Middle frontal gyrus (tissue), 1 donor: ENCODE data around the gene VNN1.
A peak's percentile ranks its signal among the peaks of the same experiment; 100 is the strongest.
"Not testable (repeated sequence)": the region's sequence is repeated elsewhere in the genome, so short reads cannot be mapped to it uniquely, and the experiment has no call there.

Experiments used
- DNase-seq: peaks from one replicate; pipeline ENCODE4 v3.0.0-alpha.2; 2015; ENCODE audit warnings: low spot score; ENCODE audit errors: extremely low spot score

The VNN1 gene

DNA sequence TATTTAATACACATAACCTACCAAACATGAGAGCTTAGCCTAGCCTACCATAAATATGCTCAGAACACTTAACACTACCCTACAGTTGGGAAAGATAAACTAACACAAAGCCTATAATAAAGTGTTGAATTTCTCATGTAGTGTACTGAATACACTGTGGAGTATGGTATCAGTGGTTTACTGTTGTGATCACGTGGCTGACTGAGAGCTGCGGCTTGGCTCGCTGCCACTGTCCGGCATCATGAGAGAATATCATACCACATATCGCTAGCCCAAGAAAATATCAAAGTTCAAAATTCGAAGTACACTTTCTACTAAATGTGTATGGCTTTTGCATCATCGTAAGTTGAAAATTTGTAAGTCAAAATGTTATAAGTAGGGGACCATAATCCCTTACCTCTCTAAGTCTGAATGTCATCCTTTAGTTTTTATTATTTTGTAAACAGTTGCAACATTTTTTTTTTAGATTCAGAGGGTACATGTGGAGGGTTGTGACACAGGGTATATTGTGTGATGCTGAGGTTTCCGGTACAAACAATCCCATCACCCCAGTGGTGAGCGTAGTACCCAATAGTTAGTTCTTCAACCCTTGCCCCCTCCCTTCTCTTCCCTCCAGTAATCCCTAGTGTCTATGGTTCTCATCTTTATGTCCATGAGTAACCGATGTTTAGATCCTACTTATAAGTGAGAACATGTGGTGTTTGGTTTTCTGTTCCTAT is 40.3 kb downstream of the VNN1 start:
- no peak for DNase-seq

DNA sequence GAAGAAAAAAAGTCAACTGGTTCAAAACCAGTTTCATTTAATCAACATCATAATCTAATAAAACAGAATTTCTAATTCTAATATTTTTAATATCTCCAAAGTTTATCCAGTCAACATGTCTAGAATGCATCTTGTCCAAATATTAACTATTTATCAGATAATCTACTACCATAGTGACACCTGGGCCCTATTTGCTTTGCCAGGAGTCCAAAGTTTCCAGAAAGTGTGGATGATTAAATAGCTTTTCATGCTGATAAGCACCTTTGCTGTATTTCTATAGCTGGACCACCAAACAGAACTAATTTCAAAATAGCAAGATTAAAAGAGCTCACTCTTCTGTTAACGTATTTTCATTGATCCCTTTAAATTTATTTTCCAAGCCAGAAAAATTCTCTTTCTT is 42.6 kb downstream of the VNN1 start:
- DNase-seq: no peak

- DNase-seq: peak; percentile 20
Observed at GRCh38 chr6:132669690-132670291, 44.1 kb downstream of the VNN1 start.

- DNase-seq: no peak
Observed at GRCh38 chr6:132666118-132666517, 47.7 kb downstream of the VNN1 start.

GRCh38 chr6:132664309-132665034 is 49.4 kb downstream of the VNN1 start:
- DNase-seq: no peak

DNA sequence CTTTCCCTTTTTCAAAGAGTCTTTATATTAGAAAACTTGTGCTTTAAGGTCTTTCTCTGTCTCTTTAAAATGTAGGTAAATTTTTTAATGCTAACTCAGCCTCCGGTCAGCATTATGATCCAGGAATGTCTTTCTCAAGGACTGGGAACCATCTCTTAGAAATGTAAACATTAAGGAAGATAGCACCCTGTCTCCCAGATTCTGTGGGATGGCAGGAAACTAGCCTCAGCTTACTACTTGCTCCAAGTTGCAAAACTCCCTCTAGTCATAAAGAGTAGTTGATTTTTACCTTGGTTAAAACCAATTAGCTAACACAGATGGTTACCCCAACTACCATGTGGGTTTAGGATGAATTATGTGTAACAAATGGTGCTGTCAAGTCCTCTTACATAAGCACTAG is 50.2 kb downstream of the VNN1 start:
- no peak for DNase-seq

- no peak for DNase-seq
Observed at GRCh38 chr6:132661906-132662305, 51.9 kb downstream of the VNN1 start.

DNA sequence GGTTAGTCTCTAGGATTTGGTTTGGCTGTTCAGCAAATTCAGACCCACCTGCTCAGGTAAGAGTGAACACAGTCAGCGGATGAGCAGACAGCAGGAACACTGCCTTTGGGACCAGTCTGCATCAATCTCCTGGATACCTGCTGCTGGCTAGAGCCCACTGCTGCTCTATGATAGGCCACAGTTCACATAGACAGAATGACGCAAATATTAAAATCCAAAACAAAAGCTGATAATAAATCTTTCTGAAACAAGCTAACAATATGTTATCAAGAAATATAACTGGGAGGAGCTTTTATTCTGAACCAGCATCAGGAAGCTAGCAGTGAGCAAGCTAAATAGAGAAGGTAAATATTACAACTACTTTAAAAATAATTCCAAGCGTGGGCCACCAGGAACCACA is 54.8 kb downstream of the VNN1 start, which contains the start of gene TAAR1:
Gene TAAR1, minus strand, starts transcription at position 101 of the 400 bp plus-strand sequence. CDS start 13,179 bp downstream, outside the sequence.
- DNase-seq: no peak

DNA sequence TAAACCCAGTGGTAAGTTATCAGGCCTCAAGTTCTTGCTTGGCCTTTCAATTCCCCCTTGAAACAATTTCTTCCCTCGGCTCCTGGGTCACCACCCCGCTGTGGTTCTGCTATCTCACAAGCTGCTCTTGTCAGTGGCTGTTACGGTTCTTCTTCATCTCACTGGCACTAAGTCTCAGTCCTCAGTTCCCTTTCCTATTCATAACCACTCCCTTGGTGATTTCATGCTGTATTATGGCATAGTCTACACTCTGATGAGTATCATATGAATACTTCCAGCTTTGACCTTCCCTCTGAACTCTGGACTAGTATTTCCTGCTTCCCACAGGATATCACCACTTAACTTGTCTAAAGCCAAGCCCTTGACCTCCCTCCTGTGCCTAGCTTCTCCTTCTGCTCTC is 62.8 kb downstream of the VNN1 start:
- DNase-seq: no peak

GRCh38 chr6:132650429-132650828 is 63.4 kb downstream of the VNN1 start:
- no peak for DNase-seq

DNA sequence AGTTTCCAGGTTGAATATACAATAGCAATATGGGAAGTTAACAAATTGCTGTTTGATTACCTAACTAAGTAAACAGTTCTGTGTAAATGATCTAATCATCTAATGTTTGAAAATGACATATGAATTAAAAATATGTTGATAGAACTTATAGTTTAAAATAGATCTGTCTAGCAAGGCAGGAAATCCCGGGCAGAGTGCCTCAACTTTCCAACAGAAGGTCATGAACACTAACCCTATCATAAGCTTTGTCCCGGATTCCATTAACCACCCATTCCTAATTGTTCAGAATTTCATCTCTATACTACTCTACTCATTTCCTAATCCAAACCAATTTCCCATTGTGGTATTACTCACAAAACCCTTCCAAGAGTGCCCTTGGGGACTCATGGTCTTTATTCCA is 65.0 kb downstream of the VNN1 start:
- DNase-seq: no peak

DNA sequence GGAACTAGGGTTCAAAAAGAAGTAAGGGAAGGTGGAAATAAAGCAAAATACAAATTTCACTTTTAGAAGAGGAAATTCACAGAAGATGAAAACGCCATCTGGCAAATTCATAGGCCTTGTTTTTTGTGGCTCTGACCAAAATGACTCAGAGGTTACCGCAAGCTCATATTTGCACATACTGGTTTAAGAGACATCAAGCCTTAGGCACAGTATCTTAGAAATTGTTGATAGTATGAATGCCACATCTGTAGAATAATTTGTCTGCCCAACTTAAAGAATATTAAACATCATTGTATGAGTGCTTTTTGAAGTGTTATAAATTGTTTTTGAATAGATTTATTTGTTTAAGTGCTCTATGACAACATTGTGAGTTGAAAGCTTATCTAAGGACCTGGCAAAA is 65.5 kb downstream of the VNN1 start:
- no peak for DNase-seq

GRCh38 chr6:132643547-132643946 is 70.3 kb downstream of the VNN1 start:
- no peak for DNase-seq

DNA sequence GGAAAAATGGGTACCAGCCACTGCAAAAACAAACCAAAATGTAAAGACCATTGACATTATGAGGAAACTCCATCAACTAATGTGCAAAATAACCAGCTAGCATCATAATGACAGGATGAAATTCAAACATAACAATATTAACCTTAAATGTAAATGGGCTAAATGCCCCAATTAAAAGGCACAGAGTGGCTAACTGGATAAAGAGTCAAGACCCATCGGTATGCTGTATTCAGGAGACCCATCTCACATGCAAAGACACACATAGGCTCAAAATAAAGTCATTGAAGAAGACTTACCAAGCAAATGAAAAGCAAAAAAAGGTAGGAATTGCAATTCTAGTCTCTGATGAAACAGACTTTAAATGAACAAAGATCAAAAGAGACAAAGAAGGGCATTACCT is 76.7 kb downstream of the VNN1 start:
- not testable (repeated sequence) for DNase-seq

DNA sequence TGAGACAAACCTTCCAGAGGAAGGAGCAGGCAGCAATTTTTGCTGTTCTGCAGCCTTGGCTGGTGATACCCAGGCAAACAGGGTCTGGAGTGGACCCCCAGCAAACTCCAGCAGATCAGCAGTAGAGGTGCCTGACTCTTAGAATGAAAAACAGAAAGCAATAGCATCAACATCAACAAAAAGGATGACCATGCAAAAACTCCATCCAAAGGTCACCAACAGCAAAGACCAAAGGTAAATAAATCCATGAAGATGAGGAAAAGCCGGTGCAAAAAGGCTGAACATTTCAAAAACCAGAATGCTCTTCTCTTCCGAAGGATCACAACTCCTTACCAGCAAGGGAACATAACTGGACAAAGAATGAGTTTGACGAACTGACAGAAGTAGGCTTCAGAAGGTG is 77.9 kb downstream of the VNN1 start:
- not testable (repeated sequence) for DNase-seq

GRCh38 chr6:132635288-132635687 is 78.6 kb downstream of the VNN1 start:
- not testable (repeated sequence) for DNase-seq

GRCh38 chr6:132634796-132635195 is 79.1 kb downstream of the VNN1 start:
- no peak for DNase-seq

GRCh38 chr6:132633362-132633761 is 80.5 kb downstream of the VNN1 start:
- no peak for DNase-seq
